Immature natural killer cell (primary cell): ENCODE data around the gene CYBC1. TPM values are rescaled to one million over a fixed set of nuclear protein-coding genes. Genes with fewer than 3 reads are reported as not detected.
A peak's percentile ranks its signal among the peaks of the same experiment; 100 is the strongest.

Source experiments
- DNase-seq, 3 donors: peaks; one replicate each; pipeline ENCODE4 v3.0.0; 2022; ENCODE audit warnings: mixed read lengths in 1 of 3
- H3K27ac Mint-ChIP-seq, 6 donors: one replicate each; pipeline ENCODE4 v1.8.0; 2020; ENCODE audit warnings: mixed read lengths in 6 of 6, mild to moderate bottlenecking in 5 of 6, inconsistent platforms in 4 of 6, moderate library complexity in 3 of 6
- H3K27me3 Mint-ChIP-seq, 3 donors: one replicate each; pipeline ENCODE4 v1.8.0; 2020 to 2021; ENCODE audit warnings: low read depth in 3 of 3, mild to moderate bottlenecking in 3 of 3, mixed read lengths in 3 of 3, moderate library complexity in 3 of 3, inconsistent platforms in 1 of 3
- H3K36me3 Mint-ChIP-seq, 3 donors: one replicate each; pipeline ENCODE4 v1.8.0; 2020; ENCODE audit warnings: mixed read lengths in 3 of 3, inconsistent platforms in 2 of 3, mild to moderate bottlenecking in 2 of 3
- H3K4me1 Mint-ChIP-seq, 2 donors: one replicate each; pipeline ENCODE4 v1.8.0; 2020; ENCODE audit warnings: inconsistent platforms in 2 of 2, mild to moderate bottlenecking in 2 of 2, mixed read lengths in 2 of 2, moderate library complexity in 1 of 2
- H3K4me3 Mint-ChIP-seq, 5 donors: one replicate each; pipeline ENCODE4 v1.8.0; 2020; ENCODE audit warnings: mild to moderate bottlenecking in 5 of 5, mixed read lengths in 5 of 5, inconsistent platforms in 3 of 5, moderate library complexity in 3 of 5
- H3K9me3 Mint-ChIP-seq, 6 donors: one replicate each; pipeline ENCODE4 v1.8.0; 2020; ENCODE audit warnings: mild to moderate bottlenecking in 6 of 6, mixed read lengths in 6 of 6, inconsistent platforms in 4 of 6, moderate library complexity in 3 of 6
- polyA plus RNA-seq, 3 donors: library from polyadenylated mRNA; unstranded; fragments of 300-500 nt; fragmentation: Illumina TruSeq; gene quantifications; one replicate each; pipeline ENCODE4 v1.2.3, GENCODE V29; 2021

Gene CYBC1
- polyA plus RNA-seq, 3 donors from 2014 or later = 182 to 246 (median 243) TPM

DNA sequence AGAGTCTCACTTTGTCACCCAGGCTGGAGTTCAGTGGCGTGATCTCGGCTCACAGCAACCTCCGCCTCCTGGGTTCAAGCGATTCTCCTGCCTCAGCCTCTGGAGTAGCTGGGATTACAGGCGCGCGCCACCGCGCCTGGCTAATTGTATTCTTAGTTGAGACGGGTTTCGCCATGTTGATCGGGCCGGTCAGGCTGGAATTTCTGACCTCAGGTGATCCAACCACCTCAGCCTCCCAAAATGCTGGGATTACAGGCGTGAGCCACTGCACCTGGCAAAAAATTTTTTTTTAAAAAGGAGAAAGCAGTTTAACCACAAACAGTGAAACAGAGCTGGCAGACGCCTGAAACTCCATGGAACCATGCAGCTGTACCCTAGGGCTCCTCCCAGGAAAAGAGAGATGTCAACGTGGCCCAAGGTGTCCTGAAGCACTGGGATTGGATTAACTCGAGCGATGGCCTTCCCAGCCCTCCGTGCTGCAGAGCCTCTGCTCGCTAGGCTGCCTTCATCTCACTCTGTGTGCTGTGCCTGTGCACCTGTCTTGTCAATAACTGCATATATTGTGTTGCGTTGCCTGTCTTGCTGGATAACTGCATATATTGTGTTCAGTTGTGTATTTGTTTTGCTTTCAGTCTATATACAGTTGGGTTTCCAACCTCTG is 39.4 kb upstream of the CYBC1 start:
- H3K9me3 Mint-ChIP-seq = no peaks in the 10 kb centered on the region
- H3K36me3 Mint-ChIP-seq = peaks cover under 1 to 20% (median 11%) of the 10 kb centered on the region in 3 donors
- no peak overlapping the region for H3K4me3 Mint-ChIP-seq
- H3K27me3 Mint-ChIP-seq = peaks cover 10 to 21% (median 11%) of the 10 kb centered on the region in 3 donors
- peaks cover 24 to 38% of the 10 kb centered on the region in 2 donors for H3K4me1 Mint-ChIP-seq
- peak overlapping the region in 3 of 6 donors; percentile 1 to 64 (median 6) for H3K27ac Mint-ChIP-seq
- no peak for DNase-seq

DNA sequence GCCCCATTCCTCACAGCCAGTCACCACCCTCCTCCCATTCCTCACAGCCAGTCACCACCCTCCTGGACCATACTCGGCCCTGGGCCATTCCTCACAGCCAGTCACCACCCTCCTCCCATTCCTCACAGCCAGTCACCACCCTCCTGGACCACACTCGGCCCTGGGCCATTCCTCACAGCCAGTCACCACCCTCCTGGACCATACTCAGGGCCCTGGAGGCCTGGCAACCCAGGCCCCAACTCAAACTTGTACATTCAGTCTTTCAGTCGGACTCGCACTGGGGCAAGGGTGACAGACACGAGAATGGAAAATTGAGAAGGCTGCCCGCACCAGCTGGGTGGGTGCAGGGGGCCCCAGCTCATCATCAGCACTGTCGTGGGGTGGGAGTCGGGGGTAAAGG is 38.6 kb upstream of the CYBC1 start:
- H3K4me1 Mint-ChIP-seq = peaks cover 23 to 34% of the 10 kb centered on the region in 2 donors
- H3K4me3 Mint-ChIP-seq = no peak overlapping the region
- H3K9me3 Mint-ChIP-seq = no peaks in the 10 kb centered on the region
- peaks cover 3 to 13% (median 3%) of the 10 kb centered on the region in 3 donors for H3K27me3 Mint-ChIP-seq
- H3K36me3 Mint-ChIP-seq = peaks cover 5 to 24% (median 11%) of the 10 kb centered on the region in 3 donors
- peak overlapping the region in 1 of 6 donors; percentile 34 for H3K27ac Mint-ChIP-seq
- DNase-seq = no peak

DNA sequence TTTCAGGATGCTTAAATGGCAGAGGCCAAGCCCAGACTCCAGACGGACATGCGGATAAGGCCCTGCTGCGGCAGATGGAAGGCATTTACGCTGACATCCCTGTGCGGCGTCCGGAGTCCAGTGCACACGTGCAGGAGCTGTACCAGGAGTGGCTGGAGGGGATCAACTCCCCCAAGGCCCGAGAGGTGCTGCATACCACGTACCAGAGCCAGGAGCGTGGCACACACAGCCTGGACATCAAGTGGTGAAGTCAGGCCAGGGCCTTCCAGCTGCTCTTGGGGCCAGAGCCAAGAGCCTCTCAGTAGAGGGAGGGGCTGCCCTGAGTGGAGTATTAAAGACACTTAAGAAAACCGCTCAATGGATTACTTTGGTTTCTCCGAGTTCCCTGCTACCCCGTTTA is 37.4 kb upstream of the CYBC1 start:
- no peak overlapping the region for H3K4me3 Mint-ChIP-seq
- no peaks in the 10 kb centered on the region for H3K9me3 Mint-ChIP-seq
- H3K27me3 Mint-ChIP-seq = peaks cover 0 to 7% (median 4%) of the 10 kb centered on the region in 3 donors
- H3K36me3 Mint-ChIP-seq = peaks cover 11 to 30% (median 16%) of the 10 kb centered on the region in 3 donors
- no peak overlapping the region for H3K27ac Mint-ChIP-seq
- no peak for DNase-seq
- H3K4me1 Mint-ChIP-seq = peaks cover 21 to 31% of the 10 kb centered on the region in 2 donors

DNA sequence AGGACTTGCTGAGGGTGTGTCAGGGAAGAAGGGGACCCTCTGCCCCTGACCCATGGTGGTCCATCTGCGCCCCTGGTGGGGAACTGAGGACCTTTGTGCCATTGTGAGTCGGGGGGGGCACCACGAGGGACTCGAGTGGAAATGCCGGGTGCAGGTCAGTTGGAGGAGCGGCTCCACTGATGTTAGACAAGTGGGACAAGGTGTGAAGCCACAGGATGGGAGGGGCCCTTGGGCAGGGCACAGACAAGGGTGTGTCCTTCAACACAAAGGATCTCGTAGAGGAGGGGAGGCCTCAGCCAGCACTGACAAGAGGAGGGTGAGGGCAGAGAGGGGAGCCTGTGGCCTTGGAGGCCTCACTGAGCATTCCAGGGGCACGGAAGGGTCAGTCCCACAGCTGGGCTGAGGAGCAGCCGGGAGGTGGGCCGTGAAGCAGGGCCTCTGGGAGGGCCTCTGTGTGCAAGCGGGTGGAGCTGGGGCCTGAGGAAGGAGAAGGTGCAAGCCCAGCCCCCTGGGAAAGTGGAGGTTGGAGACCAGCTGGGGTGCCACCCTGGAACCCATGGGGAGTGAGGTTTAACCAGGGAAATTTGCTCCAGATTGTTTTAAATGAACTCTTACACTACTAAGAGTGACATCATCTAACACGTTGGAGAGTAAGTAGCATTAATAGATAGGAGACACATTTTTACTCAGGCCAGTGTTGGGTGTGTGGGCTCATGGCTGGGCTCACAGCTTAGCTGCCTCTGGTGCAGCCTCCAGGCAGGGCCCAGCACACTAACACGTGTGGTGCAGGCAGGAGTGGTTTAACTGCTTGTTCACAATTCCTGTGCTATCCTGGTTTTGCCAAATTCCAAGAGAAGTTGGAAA is 35.9 kb upstream of the CYBC1 start:
- H3K4me3 Mint-ChIP-seq = peak overlapping the region; percentile 68 to 78 (median 72)

DNA sequence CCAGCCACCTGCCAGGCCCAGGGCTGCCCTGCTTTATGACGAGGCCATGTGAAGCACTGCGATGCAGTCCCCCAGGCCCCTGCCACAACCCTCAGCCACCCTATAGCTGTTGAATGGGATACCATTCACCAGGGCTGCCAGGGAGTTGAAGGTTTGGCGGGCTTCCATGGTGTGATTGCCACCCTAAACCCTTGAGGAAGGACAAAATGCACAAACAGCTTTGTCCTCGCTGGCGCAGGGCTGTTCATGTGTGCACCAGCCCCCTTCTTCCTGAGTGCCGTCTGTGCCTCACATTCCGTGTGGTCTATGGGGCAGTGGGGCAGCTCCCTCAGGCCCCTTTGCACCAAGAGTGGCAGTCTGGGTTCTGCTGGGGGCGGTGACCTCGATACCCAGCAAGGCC is 33.3 kb upstream of the CYBC1 start:
- Mint-ChIP-seq H3K27ac (no peak overlapping the region), H3K4me1 (peaks cover 26 to 39% of the 10 kb centered on the region in 2 donors), H3K9me3 (no peaks in the 10 kb centered on the region), H3K4me3 (no peak overlapping the region), H3K27me3 (peaks cover 2 to 6% (median 6%) of the 10 kb centered on the region in 3 donors), H3K36me3 (peaks cover 14 to 50% (median 24%) of the 10 kb centered on the region in 3 donors)
- no peak for DNase-seq

More for the DNA sequence above, 35.9 kb upstream of the CYBC1 start:
- peaks cover 21 to 31% of the 10 kb centered on the region in 2 donors for H3K4me1 Mint-ChIP-seq
- H3K27me3 Mint-ChIP-seq = peaks cover 2 to 6% (median 4%) of the 10 kb centered on the region in 3 donors
- peaks cover 14 to 38% (median 16%) of the 10 kb centered on the region in 3 donors for H3K36me3 Mint-ChIP-seq
- peak overlapping the region; percentile 37 to 90 (median 58) for H3K27ac Mint-ChIP-seq
- H3K9me3 Mint-ChIP-seq = no peaks in the 10 kb centered on the region
- peak in 1 of 3 donors; percentile 34 for DNase-seq

DNA sequence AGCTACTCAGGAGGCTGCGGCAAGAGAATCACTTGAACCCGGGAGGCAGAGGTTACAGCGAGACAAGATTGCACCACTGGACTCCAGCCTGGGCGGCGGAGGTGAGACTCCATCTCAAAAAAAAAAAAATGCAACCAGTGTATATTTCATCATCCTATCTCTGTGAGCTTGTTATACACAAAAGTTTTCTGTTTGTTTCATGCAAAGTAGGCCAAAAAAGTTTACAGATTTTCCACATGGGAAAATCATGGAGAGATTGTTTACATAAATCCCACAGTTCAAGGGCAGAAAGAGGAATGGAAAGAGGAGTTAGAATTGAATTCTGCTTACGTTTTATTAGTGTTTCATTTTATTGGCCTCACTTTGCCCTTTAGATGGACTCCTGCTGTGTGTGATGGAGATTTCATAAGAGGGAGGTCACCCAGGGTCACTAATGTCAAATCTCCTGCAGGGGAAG is 32.7 kb upstream of the CYBC1 start:
- no peaks in the 10 kb centered on the region for H3K9me3 Mint-ChIP-seq
- no peak for DNase-seq
- H3K36me3 Mint-ChIP-seq = peaks cover 15 to 45% (median 24%) of the 10 kb centered on the region in 3 donors
- H3K27me3 Mint-ChIP-seq = peaks cover 2 to 6% (median 4%) of the 10 kb centered on the region in 3 donors
- no peak overlapping the region for H3K4me3 Mint-ChIP-seq
- peaks cover 28 to 43% of the 10 kb centered on the region in 2 donors for H3K4me1 Mint-ChIP-seq
- H3K27ac Mint-ChIP-seq = no peak overlapping the region

DNA sequence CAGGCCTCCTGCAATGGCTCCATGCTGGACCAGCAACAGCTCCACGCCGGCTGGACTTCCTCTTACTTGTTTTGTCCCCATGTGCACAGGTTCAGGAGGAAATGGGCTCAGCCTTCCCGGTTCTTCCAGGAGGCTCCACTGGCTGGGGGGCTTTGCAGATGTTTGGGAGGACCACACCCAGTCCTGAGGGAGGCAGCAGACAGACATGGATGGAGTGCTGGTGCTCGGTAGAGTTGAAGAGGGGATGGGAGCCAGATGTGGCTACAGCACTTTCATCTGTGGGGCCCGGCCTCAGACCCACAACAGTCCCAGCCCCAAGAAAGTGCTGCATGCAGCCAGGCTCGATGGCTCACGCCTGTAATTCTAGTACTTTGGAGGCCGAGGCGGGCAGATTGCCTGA is 29.8 kb upstream of the CYBC1 start:
- DNase-seq = no peak
- H3K27me3 Mint-ChIP-seq = peaks cover 2 to 7% (median 6%) of the 10 kb centered on the region in 3 donors
- no peak overlapping the region for H3K27ac Mint-ChIP-seq
- H3K4me3 Mint-ChIP-seq = peak overlapping the region in 1 of 5 donors; percentile 6
- H3K4me1 Mint-ChIP-seq = peaks cover 19 to 27% of the 10 kb centered on the region in 2 donors
- H3K9me3 Mint-ChIP-seq = no peaks in the 10 kb centered on the region
- peaks cover 20 to 43% (median 21%) of the 10 kb centered on the region in 3 donors for H3K36me3 Mint-ChIP-seq

DNA sequence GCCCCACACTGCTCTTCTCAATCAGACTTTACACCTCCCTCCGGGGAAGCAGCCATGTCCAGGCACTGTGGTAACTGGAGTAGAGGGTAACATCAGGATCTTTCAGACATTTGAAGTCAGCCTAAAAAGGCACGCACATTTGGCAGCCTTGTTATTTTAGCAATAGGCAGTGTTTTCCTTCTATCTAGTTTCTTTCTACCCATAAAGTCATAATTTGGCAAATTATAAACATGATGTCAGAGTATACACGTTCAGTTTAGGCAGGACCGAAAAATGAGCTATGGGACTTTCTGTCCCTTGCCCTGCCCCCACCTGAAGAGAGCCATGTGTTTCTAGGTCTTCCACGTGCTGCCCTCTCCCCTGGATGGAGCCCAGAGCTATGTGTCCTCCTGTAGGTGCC is 29.1 kb upstream of the CYBC1 start:
- H3K36me3 Mint-ChIP-seq = peaks cover 20 to 39% (median 20%) of the 10 kb centered on the region in 3 donors
- H3K27ac Mint-ChIP-seq = peak overlapping the region in 2 of 6 donors; percentile 17 to 19
- peaks cover 2 to 7% (median 3%) of the 10 kb centered on the region in 3 donors for H3K27me3 Mint-ChIP-seq
- no peak for DNase-seq
- H3K4me3 Mint-ChIP-seq = no peak overlapping the region
- H3K9me3 Mint-ChIP-seq = no peaks in the 10 kb centered on the region
- H3K4me1 Mint-ChIP-seq = peaks cover 17 to 20% of the 10 kb centered on the region in 2 donors

DNA sequence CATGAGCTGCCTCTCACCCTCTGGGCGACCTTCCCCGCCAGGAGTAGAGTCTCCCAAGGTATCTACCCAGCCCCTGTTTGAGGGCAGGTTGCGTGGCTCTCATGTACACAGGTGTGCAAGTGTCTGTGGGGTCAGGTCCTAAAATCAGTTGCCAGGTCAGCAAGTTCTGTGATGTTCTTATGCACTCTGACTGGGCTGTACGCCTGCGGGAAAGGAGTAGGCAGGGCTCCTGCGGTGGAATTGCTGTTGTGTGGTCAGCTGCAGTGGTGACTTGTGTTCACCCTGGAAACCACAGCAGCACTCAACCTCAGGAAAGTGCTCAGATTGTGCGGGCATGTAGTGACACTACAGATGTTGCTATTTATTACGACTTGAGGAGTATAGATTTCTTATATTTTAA is 27.4 kb upstream of the CYBC1 start:
- Mint-ChIP-seq H3K9me3 (no peaks in the 10 kb centered on the region), H3K4me1 (peaks cover 17 to 20% of the 10 kb centered on the region in 2 donors), H3K4me3 (peak overlapping the region in 1 of 5 donors; percentile 6), H3K36me3 (peaks cover 14 to 32% (median 17%) of the 10 kb centered on the region in 3 donors), H3K27me3 (peaks cover 2 to 6% (median 3%) of the 10 kb centered on the region in 3 donors), H3K27ac (peak overlapping the region in 4 of 6 donors; percentile 17 to 72 (median 44))
- no peak for DNase-seq

DNA sequence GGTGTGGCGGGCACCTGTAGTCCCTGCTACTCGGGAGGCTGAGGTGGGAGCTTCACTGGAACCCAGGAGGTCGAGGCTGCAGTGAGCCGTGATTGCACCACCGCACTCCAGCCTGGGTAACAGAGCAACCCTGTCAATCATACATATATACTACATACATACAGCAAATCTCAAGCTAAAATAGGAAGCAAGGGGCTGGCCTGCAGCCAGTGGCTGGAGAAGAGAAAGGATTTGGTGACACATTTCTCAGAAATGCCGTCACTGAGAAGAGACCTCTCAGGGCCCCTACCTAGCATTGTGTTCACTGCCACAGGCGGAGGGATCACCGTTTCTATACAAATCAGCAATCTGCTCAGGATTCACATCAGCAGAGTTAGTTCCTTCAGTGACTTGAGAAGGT is 24.9 kb upstream of the CYBC1 start:
- Mint-ChIP-seq H3K27ac (no peak overlapping the region), H3K4me3 (no peak overlapping the region)

DNA sequence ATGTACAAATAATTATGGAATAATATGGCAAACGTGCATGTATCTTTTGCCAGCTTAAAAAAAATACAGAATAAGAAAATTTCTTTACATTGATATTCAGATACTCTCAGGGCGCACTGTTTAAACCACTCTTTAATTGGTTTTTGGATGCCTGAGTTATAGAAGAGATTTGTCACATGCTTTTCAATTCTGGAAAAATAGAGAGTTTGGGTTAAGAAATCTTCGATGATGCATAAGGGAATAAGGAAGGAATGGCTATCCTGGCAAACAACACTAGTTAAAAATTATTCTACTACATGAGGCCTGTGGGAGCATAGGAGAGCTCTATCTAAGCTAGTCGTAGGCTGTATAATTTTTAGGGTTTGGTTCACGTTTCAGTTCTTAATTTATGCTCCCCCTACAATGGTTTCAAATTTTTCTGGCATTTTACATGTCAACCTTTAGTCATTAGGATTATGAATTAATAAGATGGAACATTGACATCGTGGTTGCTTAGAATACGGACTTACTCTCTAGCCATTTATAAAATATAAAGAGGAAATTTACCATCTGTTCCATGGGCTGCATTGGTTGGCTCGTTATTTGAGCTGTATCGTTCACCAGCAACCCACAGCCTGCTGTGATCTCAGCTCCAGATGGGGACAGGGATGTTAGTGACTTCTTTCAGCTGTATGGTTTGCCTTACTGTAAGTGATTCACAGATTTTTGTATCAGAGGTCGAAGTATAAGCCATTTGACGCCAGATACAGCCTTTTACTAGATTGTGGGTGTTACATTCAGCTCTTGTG is 23.9 kb upstream of the CYBC1 start:
- Mint-ChIP-seq H3K4me3 (no peak overlapping the region), H3K9me3 (no peaks in the 10 kb centered on the region), H3K4me1 (peaks cover 17 to 22% of the 10 kb centered on the region in 2 donors), H3K27ac (no peak overlapping the region), H3K36me3 (peaks cover 15 to 27% (median 21%) of the 10 kb centered on the region in 3 donors), H3K27me3 (peaks cover 0 to 7% (median 3%) of the 10 kb centered on the region in 3 donors)
- no peak for DNase-seq

More for the DNA sequence above, 24.9 kb upstream of the CYBC1 start:
- H3K9me3 Mint-ChIP-seq = no peaks in the 10 kb centered on the region
- H3K36me3 Mint-ChIP-seq = peaks cover 14 to 32% (median 17%) of the 10 kb centered on the region in 3 donors
- peaks cover 17 to 20% of the 10 kb centered on the region in 2 donors for H3K4me1 Mint-ChIP-seq
- H3K27me3 Mint-ChIP-seq = peaks cover 0 to 9% (median 3%) of the 10 kb centered on the region in 3 donors
- DNase-seq = no peak

DNA sequence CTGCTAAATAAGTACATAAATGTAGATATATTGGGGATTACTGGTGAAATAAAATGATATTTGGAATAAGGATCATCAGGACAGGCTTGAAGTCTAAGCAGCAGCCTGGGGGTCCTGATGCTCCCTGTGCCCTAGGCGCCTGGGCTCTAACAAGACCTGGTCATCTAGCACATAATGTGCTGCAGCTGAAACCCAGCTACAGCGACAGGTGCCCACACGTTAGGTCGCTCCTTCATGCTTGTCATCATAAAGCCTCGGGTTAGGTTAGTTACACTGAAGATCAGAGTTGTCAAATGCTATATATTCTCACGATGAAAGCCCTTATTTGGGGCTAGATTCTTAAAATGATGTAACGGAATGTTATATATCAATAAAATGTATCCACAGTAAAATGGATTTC is 19.5 kb upstream of the CYBC1 start:
- no peak overlapping the region for H3K27ac Mint-ChIP-seq
- peaks cover 13 to 37% (median 36%) of the 10 kb centered on the region in 3 donors for H3K36me3 Mint-ChIP-seq
- no peak for DNase-seq
- no peak overlapping the region for H3K4me3 Mint-ChIP-seq
- H3K4me1 Mint-ChIP-seq = peaks cover 2 to 17% of the 10 kb centered on the region in 2 donors
- H3K9me3 Mint-ChIP-seq = no peaks in the 10 kb centered on the region
- H3K27me3 Mint-ChIP-seq = peaks cover 2 to 5% (median 3%) of the 10 kb centered on the region in 3 donors

DNA sequence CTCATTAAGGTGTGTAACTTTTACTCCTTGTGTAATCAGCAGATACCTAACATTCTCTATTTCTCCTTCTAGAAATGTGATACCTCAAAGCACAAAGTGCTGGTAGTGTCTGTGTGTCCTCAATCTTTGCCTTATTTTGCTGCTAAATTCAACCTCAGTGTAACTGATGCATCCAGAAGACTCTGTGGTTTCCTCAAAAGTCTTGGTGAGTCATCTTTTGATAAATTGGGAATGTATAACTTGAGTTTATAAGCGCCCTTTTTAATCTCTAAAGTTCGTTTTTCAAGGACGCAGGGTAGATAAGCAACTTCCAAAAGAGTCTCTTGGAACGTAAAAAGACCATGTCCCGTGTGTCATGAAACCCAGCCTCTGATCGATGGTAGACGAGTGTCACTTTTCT is 18.1 kb upstream of the CYBC1 start:
- Mint-ChIP-seq H3K36me3 (peaks cover 17 to 50% (median 33%) of the 10 kb centered on the region in 3 donors), H3K4me3 (no peak overlapping the region), H3K9me3 (no peaks in the 10 kb centered on the region), H3K27me3 (peaks cover 4 to 6% (median 4%) of the 10 kb centered on the region in 3 donors), H3K4me1 (peaks cover 0 to 17% of the 10 kb centered on the region in 2 donors), H3K27ac (no peak overlapping the region)
- DNase-seq = no peak
